GM19328 (cell line): ENCODE measurements around the gene SMYD5.

Experiments
- ATAC-seq: cut with Tn5 transposase; IDR thresholded peaks from one replicate; pipeline ENCODE4 v1.9.1; 2021; ENCODE audit warnings: mild to moderate bottlenecking, moderate library complexity; ENCODE audit not compliant: unreplicated experiment

Gene SMYD5

GRCh38 chr2:73203055-73203681, 10.9 kb upstream of the SMYD5 start:
- no peak for ATAC-seq

GRCh38 chr2:73205611-73206010, 8.4 kb upstream of the SMYD5 start:
- ATAC-seq = no peak

- no peak for ATAC-seq
Measured at GRCh38 chr2:73208258-73208657, 5.8 kb upstream of the SMYD5 start.

GRCh38 chr2:73210019-73210418, 4.0 kb upstream of the SMYD5 start:
- ATAC-seq = no peak

- ATAC-seq = no peak
Measured at GRCh38 chr2:73210696-73211095, 3.3 kb upstream of the SMYD5 start.

GRCh38 chr2:73212098-73212447, 2.0 kb upstream of the SMYD5 start:
- ATAC-seq = no peak

GRCh38 chr2:73212448-73213176, 1.4 kb upstream of the SMYD5 start:
- peak; percentile 60 for ATAC-seq

GRCh38 chr2:73215254-73215653, 1.2 kb downstream of the SMYD5 start:
- ATAC-seq = no peak

GRCh38 chr2:73217160-73217559, 3.1 kb downstream of the SMYD5 start:
- ATAC-seq = no peak

- no peak for ATAC-seq
Measured at GRCh38 chr2:73217826-73218225, 3.8 kb downstream of the SMYD5 start.

GRCh38 chr2:73218298-73218697, 4.3 kb downstream of the SMYD5 start:
- ATAC-seq = no peak

GRCh38 chr2:73223821-73224220, 9.8 kb downstream of the SMYD5 start:
- no peak for ATAC-seq

- ATAC-seq = no peak
Measured at GRCh38 chr2:73225513-73226360, 11.7 kb downstream of the SMYD5 start.

- ATAC-seq = no peak
Measured at GRCh38 chr2:73227086-73227485, 13.0 kb downstream of the SMYD5 start.

GRCh38 chr2:73228631-73229030, 14.6 kb downstream of the SMYD5 start:
- no peak for ATAC-seq

GRCh38 chr2:73232403-73233153, 18.5 kb downstream of the SMYD5 start:
- ATAC-seq = no peak

- peak; percentile 88 for ATAC-seq
Measured at GRCh38 chr2:73233154-73233931, 19.3 kb downstream of the SMYD5 start, which contains the start of gene PRADC1. TSS of gene PRADC1 (minus strand) at chr2:73233239. CDS start at chr2:73233160, 79 bp downstream.

- ATAC-seq = peak; percentile 53
Measured at GRCh38 chr2:73233932-73234832, 20.1 kb downstream of the SMYD5 start, which contains the start of gene CCT7. TSS of gene CCT7 (plus strand) at chr2:73234308. CDS start at chr2:73234379, 71 bp downstream.
